Immature natural killer cell (primary cell): ENCODE measurements around the gene KIAA1549. TPM values are rescaled to one million over a fixed set of nuclear protein-coding genes. Genes with fewer than 3 reads are reported as not detected.

Experiments used
- DNase-seq, 3 donors: peaks; one replicate each; pipeline ENCODE4 v3.0.0; 2022; ENCODE audit warnings: mixed read lengths in 1 of 3
- H3K27ac Mint-ChIP-seq, 6 donors: one replicate each; pipeline ENCODE4 v1.8.0; 2020; ENCODE audit warnings: mixed read lengths in 6 of 6, mild to moderate bottlenecking in 5 of 6, inconsistent platforms in 4 of 6, moderate library complexity in 3 of 6
- H3K27me3 Mint-ChIP-seq, 3 donors: one replicate each; pipeline ENCODE4 v1.8.0; 2020 to 2021; ENCODE audit warnings: low read depth in 3 of 3, mild to moderate bottlenecking in 3 of 3, mixed read lengths in 3 of 3, moderate library complexity in 3 of 3, inconsistent platforms in 1 of 3
- H3K36me3 Mint-ChIP-seq, 3 donors: one replicate each; pipeline ENCODE4 v1.8.0; 2020; ENCODE audit warnings: mixed read lengths in 3 of 3, inconsistent platforms in 2 of 3, mild to moderate bottlenecking in 2 of 3
- H3K4me1 Mint-ChIP-seq, 2 donors: one replicate each; pipeline ENCODE4 v1.8.0; 2020; ENCODE audit warnings: inconsistent platforms in 2 of 2, mild to moderate bottlenecking in 2 of 2, mixed read lengths in 2 of 2, moderate library complexity in 1 of 2
- H3K4me3 Mint-ChIP-seq, 5 donors: one replicate each; pipeline ENCODE4 v1.8.0; 2020; ENCODE audit warnings: mild to moderate bottlenecking in 5 of 5, mixed read lengths in 5 of 5, inconsistent platforms in 3 of 5, moderate library complexity in 3 of 5
- H3K9me3 Mint-ChIP-seq, 6 donors: one replicate each; pipeline ENCODE4 v1.8.0; 2020; ENCODE audit warnings: mild to moderate bottlenecking in 6 of 6, mixed read lengths in 6 of 6, inconsistent platforms in 4 of 6, moderate library complexity in 3 of 6
- polyA plus RNA-seq, 3 donors: library from polyadenylated mRNA; unstranded; fragments of 300-500 nt; fragmentation: Illumina TruSeq; gene quantifications; one replicate each; pipeline ENCODE4 v1.2.3, GENCODE V29; 2021

The KIAA1549 gene
- polyA plus RNA-seq, 3 donors from 2014 or later: 0.04 TPM; not detected in 2

DNA sequence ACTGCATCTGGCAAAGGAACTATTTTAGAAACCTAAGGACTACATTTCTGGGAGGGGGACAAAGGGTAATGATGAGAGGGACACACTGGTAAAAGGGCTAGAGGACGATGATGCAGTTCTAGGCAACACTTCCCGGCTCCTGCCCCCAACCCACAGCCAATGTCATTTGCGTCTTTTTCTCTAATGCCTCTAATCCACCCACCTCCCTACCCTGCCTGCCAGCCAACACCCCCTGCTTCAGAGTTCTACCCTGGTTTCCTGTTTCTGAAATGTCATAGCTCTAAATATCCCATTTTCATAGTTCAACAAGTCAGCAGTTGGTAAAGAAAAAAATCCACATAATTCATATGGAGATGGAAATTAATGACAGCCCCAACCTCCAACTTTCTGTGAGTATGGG lies 79.0 kb downstream of the KIAA1549 start:
- peaks cover 7 to 27% (median 17%) of the 10 kb centered on the region in 3 donors for H3K27me3 Mint-ChIP-seq
- no peak for DNase-seq
- no peaks in the 10 kb centered on the region for H3K36me3 Mint-ChIP-seq
- H3K4me3 Mint-ChIP-seq: no peak overlapping the region
- no peak overlapping the region for H3K27ac Mint-ChIP-seq
- H3K4me1 Mint-ChIP-seq: no peaks in the 10 kb centered on the region
- H3K9me3 Mint-ChIP-seq: no peaks in the 10 kb centered on the region

DNA sequence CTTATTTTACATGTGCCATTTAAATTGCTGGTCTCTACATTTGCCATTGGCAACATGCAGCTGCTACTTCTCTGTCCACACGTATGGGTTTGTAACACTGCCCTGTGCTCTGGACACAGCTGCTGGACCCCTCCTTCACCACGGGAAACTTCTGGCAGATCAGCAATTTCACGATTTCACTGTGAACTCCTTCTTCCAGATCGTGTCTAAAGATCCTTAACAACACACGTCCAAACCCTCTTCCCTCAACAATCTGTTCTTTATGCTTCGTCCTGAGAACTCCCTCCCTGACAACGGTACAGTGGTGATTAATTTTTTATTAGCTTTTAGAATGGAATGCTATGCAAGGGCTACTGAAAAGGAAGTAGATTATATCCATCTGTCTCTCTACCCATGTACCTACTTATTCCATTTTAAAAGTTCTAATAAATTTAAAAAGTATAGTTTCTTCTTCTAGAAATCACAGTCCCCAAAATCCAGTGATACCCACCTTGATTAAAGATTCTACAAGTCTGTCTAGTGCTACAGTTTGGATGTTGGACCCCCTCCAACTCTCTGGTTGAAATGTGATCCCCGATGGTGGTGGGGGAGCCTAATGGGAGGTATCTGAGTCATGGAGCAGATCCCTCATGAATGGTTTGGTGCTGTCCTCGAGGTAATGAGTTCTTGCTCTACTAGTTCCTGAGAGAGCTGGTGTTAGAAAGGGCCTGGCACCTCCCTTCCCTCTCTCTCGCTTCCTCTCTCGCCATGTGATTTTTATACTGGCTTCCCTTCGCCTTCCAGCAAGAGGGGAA lies 81.0 kb downstream of the KIAA1549 start:
- no peak for DNase-seq
- Mint-ChIP-seq H3K9me3 (no peaks in the 10 kb centered on the region), H3K27me3 (peaks cover 7 to 28% (median 17%) of the 10 kb centered on the region in 3 donors), H3K36me3 (no peaks in the 10 kb centered on the region), H3K4me1 (no peaks in the 10 kb centered on the region), H3K4me3 (no peak overlapping the region), H3K27ac (no peak overlapping the region)

DNA sequence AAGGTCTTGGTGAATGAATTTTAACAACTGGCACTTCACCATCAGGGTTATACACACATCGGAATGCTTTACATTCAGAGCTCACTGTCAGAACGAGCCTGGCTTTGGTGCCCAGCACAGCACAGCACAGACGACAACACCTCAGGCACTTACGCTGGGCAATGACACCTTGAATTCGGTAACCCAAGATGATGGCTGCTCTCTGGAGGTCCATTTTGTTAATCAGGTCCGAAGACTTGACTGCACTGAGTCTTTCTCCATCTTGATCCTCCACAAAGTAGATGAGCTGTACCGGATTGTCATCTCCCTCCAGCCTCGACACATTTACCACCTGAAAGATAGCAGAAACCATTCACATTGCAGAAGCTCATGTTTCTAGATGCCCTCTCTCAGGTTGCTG lies 82.4 kb downstream of the KIAA1549 start:
- no peaks in the 10 kb centered on the region for H3K36me3 Mint-ChIP-seq
- peaks cover 7 to 28% (median 14%) of the 10 kb centered on the region in 3 donors for H3K27me3 Mint-ChIP-seq
- no peak for DNase-seq
- H3K4me1 Mint-ChIP-seq: no peaks in the 10 kb centered on the region
- H3K9me3 Mint-ChIP-seq: no peaks in the 10 kb centered on the region
- H3K4me3 Mint-ChIP-seq: no peak overlapping the region
- H3K27ac Mint-ChIP-seq: no peak overlapping the region

DNA sequence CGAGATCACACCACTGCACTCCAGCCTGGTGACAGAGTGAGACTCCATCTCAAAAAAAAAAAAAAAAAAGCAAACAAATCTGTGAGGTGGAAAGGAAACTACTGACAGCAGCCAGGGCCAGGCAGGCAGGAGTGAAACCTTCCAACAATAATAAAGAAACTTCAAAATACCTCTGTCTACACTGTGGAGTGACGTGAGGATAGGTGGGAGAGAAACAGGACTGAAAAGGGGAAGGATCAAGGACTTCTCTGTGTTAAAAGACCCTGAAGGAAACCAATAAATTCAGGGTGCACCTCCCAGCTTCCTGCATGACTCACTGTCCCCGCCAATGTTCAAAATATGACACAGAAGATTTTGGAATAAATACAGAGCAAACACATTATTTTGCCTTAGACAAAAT lies 82.9 kb downstream of the KIAA1549 start:
- H3K27me3 Mint-ChIP-seq: peaks cover 4 to 26% (median 13%) of the 10 kb centered on the region in 3 donors
- DNase-seq: no peak
- H3K9me3 Mint-ChIP-seq: no peaks in the 10 kb centered on the region
- H3K36me3 Mint-ChIP-seq: no peaks in the 10 kb centered on the region
- H3K4me1 Mint-ChIP-seq: no peaks in the 10 kb centered on the region
- H3K27ac Mint-ChIP-seq: no peak overlapping the region
- H3K4me3 Mint-ChIP-seq: no peak overlapping the region

DNA sequence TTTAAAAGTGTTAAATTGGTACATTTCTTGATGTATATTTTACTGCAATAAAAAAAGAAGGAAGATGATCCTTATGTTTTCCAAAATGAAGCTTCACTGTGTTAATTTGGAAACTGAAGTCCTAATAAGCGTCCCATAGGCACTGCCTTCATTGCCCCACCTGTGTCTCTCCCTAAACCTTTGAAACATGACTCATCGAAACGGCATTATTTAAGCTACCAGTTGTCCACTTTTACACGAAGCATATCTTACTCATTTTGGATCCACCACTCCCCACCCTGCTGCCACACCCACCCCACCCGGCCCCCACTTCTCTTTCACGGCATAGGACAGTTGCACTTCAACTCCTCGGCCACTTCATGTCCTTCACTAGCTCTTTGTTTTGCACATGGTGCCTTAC lies 85.5 kb downstream of the KIAA1549 start:
- Mint-ChIP-seq H3K4me1 (no peaks in the 10 kb centered on the region), H3K9me3 (no peaks in the 10 kb centered on the region), H3K27ac (no peak overlapping the region), H3K4me3 (no peak overlapping the region), H3K27me3 (peaks cover 3 to 28% (median 9%) of the 10 kb centered on the region in 3 donors), H3K36me3 (no peaks in the 10 kb centered on the region)
- no peak for DNase-seq

DNA sequence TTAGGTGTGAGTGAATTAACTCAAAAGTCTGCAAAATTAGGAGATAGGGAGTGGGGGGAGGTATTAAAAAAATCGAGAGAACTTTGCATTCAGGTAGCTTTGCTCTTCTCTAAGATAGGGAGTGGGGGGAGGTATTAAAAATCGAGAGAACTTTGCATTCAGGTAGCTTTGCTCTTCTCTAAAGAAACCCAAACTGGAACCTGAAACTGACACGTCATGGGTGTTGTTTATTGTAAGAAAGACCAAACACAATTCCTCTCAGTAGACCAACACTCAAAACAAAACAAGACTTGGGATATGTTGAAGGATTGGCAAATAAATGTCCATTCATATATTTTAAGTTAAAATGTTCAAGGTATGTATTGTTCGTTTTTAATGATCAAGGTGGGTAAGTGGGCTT lies 87.9 kb downstream of the KIAA1549 start:
- Mint-ChIP-seq H3K27ac (no peak overlapping the region), H3K9me3 (no peaks in the 10 kb centered on the region), H3K36me3 (no peaks in the 10 kb centered on the region), H3K4me3 (no peak overlapping the region), H3K27me3 (peaks cover 3 to 15% (median 4%) of the 10 kb centered on the region in 3 donors), H3K4me1 (no peaks in the 10 kb centered on the region)
- DNase-seq: no peak

DNA sequence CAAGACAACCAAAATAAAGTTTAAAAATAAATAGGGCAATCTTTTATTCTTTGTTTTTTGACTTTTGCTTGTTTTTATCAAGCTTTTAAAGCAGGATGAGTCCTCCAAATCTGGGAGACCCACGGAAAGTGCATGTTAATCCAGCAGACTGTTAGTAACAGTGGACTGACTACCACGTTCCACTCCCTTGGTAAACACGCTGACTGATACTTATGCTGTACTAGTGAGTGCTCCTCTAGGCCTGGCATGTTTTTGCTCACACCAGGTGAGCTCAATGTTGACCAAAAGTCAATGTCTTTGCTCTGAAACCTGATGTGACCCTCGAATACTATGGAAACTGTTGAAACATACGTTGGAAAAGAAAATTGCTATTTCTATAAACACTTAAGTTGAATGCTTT lies 88.4 kb downstream of the KIAA1549 start:
- no peak overlapping the region for H3K4me3 Mint-ChIP-seq
- no peak overlapping the region for H3K27ac Mint-ChIP-seq
- no peak for DNase-seq
- peaks cover 2 to 15% (median 3%) of the 10 kb centered on the region in 3 donors for H3K27me3 Mint-ChIP-seq
- no peaks in the 10 kb centered on the region for H3K4me1 Mint-ChIP-seq
- H3K36me3 Mint-ChIP-seq: no peaks in the 10 kb centered on the region
- no peaks in the 10 kb centered on the region for H3K9me3 Mint-ChIP-seq

DNA sequence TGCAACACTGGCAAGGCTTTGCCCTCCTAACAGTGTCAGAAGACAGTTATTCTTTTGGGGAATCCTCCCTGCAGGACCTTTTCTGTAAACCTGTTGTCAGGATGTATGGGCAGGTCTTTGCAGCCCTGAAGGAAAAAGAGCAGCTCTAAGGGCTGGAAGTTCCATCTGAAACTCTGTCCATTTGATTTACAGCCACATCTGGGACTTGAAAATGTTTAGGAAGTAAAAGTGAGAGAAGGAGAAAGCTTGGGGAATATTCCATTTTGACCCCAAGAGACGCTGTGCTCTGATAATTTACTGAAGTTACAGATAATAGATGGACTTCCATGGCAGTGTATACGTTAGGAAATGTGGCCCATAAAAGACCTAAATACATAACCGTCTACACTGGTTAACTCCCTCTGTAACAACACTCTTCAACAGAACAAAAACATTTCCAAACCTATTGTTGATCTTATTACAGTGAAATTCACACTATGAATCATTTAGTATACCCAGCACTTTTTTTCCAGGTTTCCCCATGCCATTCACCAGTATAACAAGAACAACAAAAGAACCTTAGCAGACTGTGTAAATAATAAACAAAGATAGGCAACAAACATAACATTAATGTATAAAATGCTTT lies 89.1 kb downstream of the KIAA1549 start:
- H3K27me3 Mint-ChIP-seq: peaks cover 1 to 15% (median 1%) of the 10 kb centered on the region in 3 donors
- DNase-seq: no peak
- H3K4me1 Mint-ChIP-seq: no peaks in the 10 kb centered on the region
- H3K9me3 Mint-ChIP-seq: no peaks in the 10 kb centered on the region
- H3K4me3 Mint-ChIP-seq: no peak overlapping the region
- no peaks in the 10 kb centered on the region for H3K36me3 Mint-ChIP-seq
- no peak overlapping the region for H3K27ac Mint-ChIP-seq

DNA sequence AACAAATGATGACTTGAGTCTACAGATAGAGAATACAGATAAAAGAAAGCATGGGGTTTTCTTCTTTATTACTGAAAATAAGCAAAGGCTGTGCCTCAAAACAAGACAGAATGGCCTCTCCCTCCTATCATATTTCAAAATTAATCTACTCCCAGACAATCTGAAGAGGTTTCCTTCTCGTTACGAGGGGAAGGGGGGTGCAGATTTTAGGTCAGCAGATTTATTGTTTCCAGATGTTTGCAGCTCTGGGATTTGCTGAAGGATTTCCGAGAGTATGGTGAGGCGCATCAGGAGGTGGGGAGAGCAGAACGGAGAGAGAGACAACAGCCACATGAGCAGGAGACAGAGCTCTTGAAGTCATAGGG lies 89.8 kb downstream of the KIAA1549 start:
- DNase-seq: no peak
- peaks cover 1 to 12% (median 2%) of the 10 kb centered on the region in 3 donors for H3K27me3 Mint-ChIP-seq
- H3K4me1 Mint-ChIP-seq: peaks cover 2 to 4% of the 10 kb centered on the region in 2 donors
- no peaks in the 10 kb centered on the region for H3K36me3 Mint-ChIP-seq
- no peak overlapping the region for H3K4me3 Mint-ChIP-seq
- no peaks in the 10 kb centered on the region for H3K9me3 Mint-ChIP-seq
- H3K27ac Mint-ChIP-seq: no peak overlapping the region

DNA sequence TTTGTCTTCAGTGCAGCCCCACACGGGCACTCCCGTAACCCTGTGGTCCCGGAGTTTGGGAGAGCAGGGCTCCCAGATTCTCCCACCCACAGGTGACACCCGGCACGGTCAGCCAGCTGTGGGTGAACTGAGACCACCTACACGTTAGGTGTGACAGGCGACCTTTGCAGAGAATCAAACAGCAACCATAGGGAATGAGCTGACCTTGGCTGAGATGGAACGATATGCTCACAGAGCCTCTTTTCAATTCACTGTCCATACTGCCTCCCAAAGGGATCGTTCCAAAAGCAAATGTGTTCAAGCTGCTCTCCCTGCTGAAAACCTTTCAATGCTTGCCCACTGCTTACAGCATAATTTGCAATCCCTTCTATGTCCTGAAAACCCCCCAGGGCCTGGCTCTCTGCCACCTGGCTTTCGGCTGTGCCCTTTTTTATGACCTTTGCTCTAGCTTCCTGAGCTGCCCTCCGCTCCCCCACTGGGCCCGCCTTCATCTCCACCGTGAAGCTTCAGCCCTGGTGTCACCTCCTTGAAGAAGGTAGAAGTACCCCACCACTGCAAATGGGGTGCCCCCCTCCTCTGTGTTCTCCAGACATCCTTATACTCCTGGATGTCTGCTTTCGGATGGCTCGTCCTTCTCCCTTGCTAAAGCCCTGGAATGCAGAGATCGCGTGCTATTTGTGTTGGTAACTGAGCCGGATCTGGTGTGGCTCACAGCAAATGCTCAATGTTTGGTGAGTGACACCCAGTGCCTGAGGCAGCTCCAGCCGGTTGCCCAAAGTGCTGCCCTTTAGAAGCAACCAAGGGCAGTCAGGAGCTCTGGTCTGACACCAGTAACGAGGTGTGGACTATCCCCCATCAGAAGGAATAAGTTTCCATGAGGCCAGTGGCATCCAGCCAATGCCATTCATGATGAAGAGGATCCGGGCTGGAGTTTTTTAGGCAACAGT lies 90.4 kb downstream of the KIAA1549 start:
- H3K4me1 Mint-ChIP-seq: peaks cover 6 to 7% of the 10 kb centered on the region in 2 donors
- H3K27me3 Mint-ChIP-seq: peaks cover 1 to 8% (median 2%) of the 10 kb centered on the region in 3 donors
- no peak for DNase-seq
- H3K27ac Mint-ChIP-seq: no peak overlapping the region
- H3K36me3 Mint-ChIP-seq: no peaks in the 10 kb centered on the region
- H3K4me3 Mint-ChIP-seq: no peak overlapping the region
- H3K9me3 Mint-ChIP-seq: no peaks in the 10 kb centered on the region

DNA sequence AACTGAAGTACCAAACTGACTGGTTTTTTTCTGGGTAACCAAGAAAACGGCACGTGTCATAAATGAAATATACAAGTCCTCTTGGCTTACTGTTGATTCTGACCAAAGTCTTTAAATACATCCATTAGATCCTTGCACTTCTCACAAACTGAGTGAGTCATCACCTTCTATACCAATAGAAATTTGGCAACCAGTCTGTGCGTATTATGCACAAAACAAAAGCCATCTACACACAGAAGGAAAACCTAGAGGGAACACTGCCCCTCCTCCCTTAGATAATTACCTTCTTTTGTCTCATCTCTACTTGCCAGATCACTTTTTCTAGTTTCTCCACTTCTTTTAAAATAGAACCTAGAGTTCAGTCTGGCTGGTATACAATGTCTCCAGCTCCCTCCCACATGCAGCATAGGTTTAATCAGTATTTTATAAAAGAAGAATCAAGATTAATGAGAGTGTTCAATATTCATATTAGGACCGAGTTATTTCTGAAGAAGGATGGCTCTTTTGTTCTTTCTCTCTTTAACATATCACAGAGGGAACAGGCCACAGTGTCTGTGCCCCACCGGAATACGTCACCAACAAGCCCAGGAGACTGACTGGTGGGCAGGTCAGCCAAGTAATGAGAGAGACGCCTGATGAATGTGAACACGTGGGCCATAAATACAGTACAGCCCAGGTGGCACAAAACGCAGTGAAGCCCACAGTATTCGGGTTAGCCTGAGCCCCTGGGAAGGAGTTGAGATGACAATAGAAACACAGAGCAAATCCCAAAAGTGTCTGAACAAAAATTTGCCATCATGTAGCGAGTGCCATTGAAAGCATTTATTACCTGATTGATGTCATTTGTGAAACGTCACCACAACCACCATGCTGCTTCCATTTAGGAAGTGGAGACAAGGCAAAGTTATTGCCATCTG lies 91.3 kb downstream of the KIAA1549 start:
- Mint-ChIP-seq H3K27me3 (peaks cover 1 to 6% (median 2%) of the 10 kb centered on the region in 3 donors), H3K36me3 (no peaks in the 10 kb centered on the region), H3K4me3 (no peak overlapping the region), H3K4me1 (peaks cover 6 to 7% of the 10 kb centered on the region in 2 donors), H3K9me3 (no peaks in the 10 kb centered on the region), H3K27ac (no peak overlapping the region)
- no peak for DNase-seq

DNA sequence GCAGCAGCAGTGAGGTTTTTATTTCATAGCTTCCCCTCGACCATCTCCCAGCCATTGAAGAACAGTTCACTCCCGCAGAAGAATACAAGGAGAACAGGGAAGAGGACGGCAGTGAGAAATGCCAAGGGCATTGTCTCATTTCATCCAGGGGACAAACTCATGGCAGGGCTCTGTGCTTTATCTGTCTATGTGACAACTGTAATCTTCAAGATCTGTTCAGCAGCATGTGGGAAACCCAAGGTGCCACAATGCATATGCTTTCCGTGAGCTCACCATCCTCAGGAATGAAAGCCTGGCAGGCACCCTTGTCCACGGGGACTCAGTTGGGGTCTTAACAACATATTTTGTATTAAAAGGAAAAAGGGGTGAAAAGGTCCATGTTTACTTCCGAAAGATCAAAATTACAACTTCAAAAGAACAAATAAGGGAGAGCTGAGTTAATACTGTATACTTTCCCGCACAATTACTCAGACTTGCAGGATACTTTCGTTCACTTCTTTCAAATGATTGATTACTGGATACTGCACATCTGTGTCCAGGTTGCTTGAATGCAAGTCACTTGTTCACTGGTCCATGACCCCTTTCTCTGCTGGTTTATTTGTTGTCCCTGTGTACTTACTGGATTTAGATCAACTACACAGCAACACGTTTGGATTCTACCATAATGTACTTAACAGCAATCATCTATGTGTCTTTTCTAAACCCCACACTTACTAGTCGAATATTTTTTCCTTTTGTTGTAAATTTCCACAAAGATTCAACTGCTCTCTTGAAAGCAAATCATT lies 93.1 kb downstream of the KIAA1549 start:
- H3K4me1 Mint-ChIP-seq: peaks cover 6 to 7% of the 10 kb centered on the region in 2 donors
- H3K4me3 Mint-ChIP-seq: no peak overlapping the region
- no peak for DNase-seq
- H3K27me3 Mint-ChIP-seq: peaks cover 1 to 4% (median 2%) of the 10 kb centered on the region in 3 donors
- H3K27ac Mint-ChIP-seq: peak overlapping the region in 3 of 6 donors; percentile 1 to 67 (median 17)
- no peaks in the 10 kb centered on the region for H3K9me3 Mint-ChIP-seq
- no peaks in the 10 kb centered on the region for H3K36me3 Mint-ChIP-seq
